B cell (primary cell): ENCODE data around the gene WWTR1.

Source experiments
- CTCF ChIP-seq: fragments of 200-600 bp; IDR thresholded peaks from one replicate; pipeline ENCODE4 v1.8.0; 2022; ENCODE audit warnings: antibody characterized with exemption, mild to moderate bottlenecking
- EZH2 ChIP-seq: IDR thresholded peaks from 2 replicates; pipeline ENCODE4 v1.6.1; 2012; ENCODE audit warnings: borderline replicate concordance, low read depth, mild to moderate bottlenecking, moderate library complexity, low read length; ENCODE audit not compliant: insufficient read depth, poor library complexity, severe bottlenecking

DNA sequence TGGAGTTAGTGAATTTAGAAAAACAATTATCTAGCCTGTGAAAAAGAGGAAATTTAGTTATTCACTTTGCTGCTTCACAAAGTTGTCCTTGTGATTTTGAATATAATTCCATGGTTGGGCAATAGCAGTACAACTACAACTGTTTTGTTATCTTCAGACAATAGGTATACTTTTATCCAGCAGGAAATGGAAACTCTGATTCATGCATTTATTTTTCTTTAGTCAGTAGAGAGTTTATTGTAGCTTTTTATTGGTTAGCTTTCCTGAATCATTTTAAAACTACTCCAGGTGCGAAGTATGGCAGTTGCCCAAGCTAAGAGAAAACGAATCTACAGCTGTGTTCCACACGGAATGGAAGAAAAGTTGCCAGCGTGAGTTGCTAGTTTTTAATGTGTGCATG lies 103.0 kb downstream of the WWTR1 start:
- TF ChIP-seq EZH2 (no peak), CTCF (no peak)
